ENCODE measurements around the gene NDUFA3.

The NDUFA3 gene

GRCh38 chr19:54155694-54156093 lies 53.0 kb downstream of the NDUFA3 start:
- H3K4me3 ChIP-seq (replicated peaks in 1 of 2; ENCODE audit: low read depth in 2 of 2, low read length in 2 of 2): no peak overlapping the region
- no peak for DNase-seq (ENCODE audit: low read depth in 2 of 2)
- TF ChIP-seq CTCF (IDR thresholded peaks at IDR 0.05; ENCODE audit: low read depth, low read length): no peak

GRCh38 chr19:54156490-54156889 lies 53.8 kb downstream of the NDUFA3 start:
- H3K4me3 ChIP-seq (replicated peaks in 1 of 2; ENCODE audit: low read depth in 2 of 2, low read length in 2 of 2): no peak overlapping the region
- DNase-seq (ENCODE audit: low read depth in 2 of 2): no peak
- TF ChIP-seq CTCF (IDR thresholded peaks at IDR 0.05; ENCODE audit: low read depth, low read length): no peak

- no peak for TF ChIP-seq CTCF (IDR thresholded peaks at IDR 0.05; ENCODE audit: low read depth, low read length)
- H3K4me3 ChIP-seq (replicated peaks in 1 of 2; ENCODE audit: low read depth in 2 of 2, low read length in 2 of 2): no peak overlapping the region
- no peak for DNase-seq (ENCODE audit: low read depth in 2 of 2)
Measured at GRCh38 chr19:54156953-54157352, 54.3 kb downstream of the NDUFA3 start.

Measured in cardiac fibroblast (primary cell).